ENCODE data around the gene NINJ1. TPM values are rescaled to one million over a fixed set of nuclear protein-coding genes. Genes with fewer than 3 reads are reported as not detected.

The NINJ1 gene
- total and polyA plus RNA-seq, 2 donors (not counting 3 experiments of a cell fraction or from before 2014, with no cell fraction given), result 31.5 to 57.7 TPM

DNA sequence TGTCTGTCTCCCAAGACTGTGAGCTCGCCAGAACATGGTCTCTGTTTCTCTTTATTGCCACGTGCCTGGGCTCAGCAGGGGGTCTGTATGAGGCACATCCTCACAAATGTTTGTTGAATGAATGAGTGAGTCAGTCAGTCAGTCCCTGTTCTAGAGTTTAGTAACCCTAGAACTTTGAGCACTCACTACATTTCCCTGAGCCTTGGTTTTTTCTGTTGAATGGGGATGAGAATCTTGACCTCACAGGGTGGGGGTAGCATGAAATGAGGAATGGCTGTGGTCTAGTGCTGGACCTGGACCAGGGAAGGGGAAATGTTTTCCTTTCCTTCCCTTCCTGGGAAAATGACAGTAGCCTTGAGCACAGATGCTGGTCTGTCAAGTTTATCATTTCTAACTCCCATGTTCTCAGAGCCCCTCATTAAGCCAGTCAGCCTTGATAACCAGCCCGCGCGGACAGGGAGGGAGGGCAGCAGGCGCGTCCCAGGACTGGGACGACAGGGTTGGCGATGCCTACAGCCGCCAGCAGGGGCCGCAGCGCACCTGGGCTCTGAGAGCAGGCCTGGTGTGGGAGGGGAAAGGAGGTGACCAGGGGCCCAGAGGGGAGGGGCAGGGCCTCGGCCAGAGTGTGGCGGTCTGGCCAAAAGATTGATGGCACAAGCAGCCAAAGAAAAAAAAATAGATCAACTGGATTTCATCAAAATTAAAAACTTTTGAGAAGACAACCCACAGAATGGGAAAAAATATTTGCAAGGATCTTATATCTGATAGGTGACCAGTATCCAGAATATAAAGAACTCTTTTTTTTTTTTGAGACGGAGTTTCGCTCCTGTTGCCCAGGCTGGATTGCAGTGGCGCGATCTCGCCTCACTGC, 25.8 kb upstream of the NINJ1 start:
- Histone ChIP-seq H3K4me1 (ENCODE audit: control insufficient read depth, extremely low read depth, insufficient read depth, low read length) (no peaks in the 10 kb centered on the region), H2AFZ (ENCODE audit: low read depth, low read length) (peak overlapping the region; percentile 50), H4K20me1 (replicated peaks; ENCODE audit: control insufficient read depth, extremely low read depth, insufficient read depth, low read length) (no peaks in the 10 kb centered on the region), H3K79me2 (ENCODE audit: control insufficient read depth, insufficient read depth, low read length) (no peaks in the 10 kb centered on the region), H3K4me3 (replicated peaks in 1 of 3; ENCODE audit: insufficient read depth in 1 of 3, low read depth in 1 of 3, low read length in 3 of 3) (no peak overlapping the region), H3K4me2 (ENCODE audit: insufficient read depth, low read length) (no peak overlapping the region), H3K9ac (replicated peaks; ENCODE audit: extremely low read depth, insufficient read depth, low read length) (no peak overlapping the region), H3K9me3 (replicated peaks; ENCODE audit: control insufficient read depth, insufficient read depth, low read length) (no peaks in the 10 kb centered on the region), H3K27me3 (ENCODE audit: control insufficient read depth in 2 of 2, insufficient read depth in 2 of 2, low read length in 2 of 2) (no peaks in the 10 kb centered on the region), H3K36me3 (ENCODE audit: control insufficient read depth in 2 of 2, extremely low read depth in 1 of 2, insufficient read depth in 2 of 2, low read length in 2 of 2) (no peaks in the 10 kb centered on the region), H3K9me1 (replicated peaks; ENCODE audit: control insufficient read depth, extremely low read depth, insufficient read depth, low read length) (no peaks in the 10 kb centered on the region), H3K27ac (ENCODE audit: insufficient read depth, low read depth, low read length) (no peak overlapping the region)
- POLR2A ChIA-PET, result no interaction called here
- peak; percentile 66 for DNase-seq (ENCODE audit: low read depth, low spot score)
- CTCF ChIA-PET, result interaction anchor here (0.7 to 4.4 kb wide), 3 partner anchors 143 to 157 kb away, joined by 3 to 32 read pairs (median 7); no protein-coding TSS in a partner anchor
- no TSS peak for BruUV-seq (replicated peaks)
- dilution Hi-C loops (cut with MboI; ENCODE audit: extremely low pct_ligation_motif_present, low sequenced_read_pairs), result no loop called here
- FAIRE-seq, result peak; percentile 55
- intact Hi-C loops (cut with micrococcal nuclease), result loop anchor here (1.0 to 5.0 kb wide), 6 partner anchors 51 to 803 kb away; no protein-coding TSS in a partner anchor
- no peak for TF ChIP-seq EZH2 (IDR thresholded peaks at IDR 0.05; ENCODE audit: borderline replicate concordance, low read depth, low read length, severe bottlenecking)
- TF ChIP-seq, protein P1, sequence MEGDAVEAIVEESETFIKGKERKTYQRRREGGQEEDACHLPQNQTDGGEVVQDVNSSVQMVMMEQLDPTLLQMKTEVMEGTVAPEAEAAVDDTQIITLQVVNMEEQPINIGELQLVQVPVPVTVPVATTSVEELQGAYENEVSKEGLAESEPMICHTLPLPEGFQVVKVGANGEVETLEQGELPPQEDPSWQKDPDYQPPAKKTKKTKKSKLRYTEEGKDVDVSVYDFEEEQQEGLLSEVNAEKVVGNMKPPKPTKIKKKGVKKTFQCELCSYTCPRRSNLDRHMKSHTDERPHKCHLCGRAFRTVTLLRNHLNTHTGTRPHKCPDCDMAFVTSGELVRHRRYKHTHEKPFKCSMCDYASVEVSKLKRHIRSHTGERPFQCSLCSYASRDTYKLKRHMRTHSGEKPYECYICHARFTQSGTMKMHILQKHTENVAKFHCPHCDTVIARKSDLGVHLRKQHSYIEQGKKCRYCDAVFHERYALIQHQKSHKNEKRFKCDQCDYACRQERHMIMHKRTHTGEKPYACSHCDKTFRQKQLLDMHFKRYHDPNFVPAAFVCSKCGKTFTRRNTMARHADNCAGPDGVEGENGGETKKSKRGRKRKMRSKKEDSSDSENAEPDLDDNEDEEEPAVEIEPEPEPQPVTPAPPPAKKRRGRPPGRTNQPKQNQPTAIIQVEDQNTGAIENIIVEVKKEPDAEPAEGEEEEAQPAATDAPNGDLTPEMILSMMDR (IDR thresholded peaks at IDR 0.05; ENCODE audit: extremely low read depth in 1 of 2, insufficient read depth in 1 of 2, low read depth in 1 of 2, low read length in 2 of 2), result peak; percentile 98

DNA sequence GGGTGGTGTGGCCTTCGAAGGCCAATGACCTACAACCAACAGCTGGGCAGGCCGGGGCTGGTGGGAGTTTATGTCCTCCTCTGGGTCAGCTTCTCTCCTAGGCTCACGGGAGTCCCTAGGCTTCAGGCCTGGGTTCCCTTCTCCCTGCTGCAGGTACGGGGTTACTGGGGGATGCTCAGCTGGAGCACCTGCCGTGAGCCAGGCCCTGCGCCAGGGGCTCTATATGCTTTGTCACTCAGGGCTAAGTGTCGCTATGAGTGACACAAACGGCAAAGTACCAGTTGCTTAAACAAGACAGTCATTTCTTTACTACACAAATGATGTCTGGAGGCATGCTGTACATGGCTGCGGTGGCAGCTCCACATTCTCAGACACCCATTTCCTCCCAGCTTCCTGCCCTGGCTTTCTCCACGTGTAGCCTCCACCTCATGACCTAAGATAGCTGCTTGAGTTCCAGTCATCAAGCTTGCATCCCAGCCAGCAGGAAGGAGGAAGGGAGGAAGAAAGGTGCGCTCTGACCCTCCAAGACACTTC, 22.5 kb upstream of the NINJ1 start:
- FAIRE-seq (no peak), DNase-seq (ENCODE audit: low read depth, low spot score) (no peak)
- no peak overlapping the region for H3K4me3 ChIP-seq (replicated peaks in 1 of 3; ENCODE audit: insufficient read depth in 1 of 3, low read depth in 1 of 3, low read length in 3 of 3)
- no peaks in the 10 kb centered on the region for H4K20me1 ChIP-seq (replicated peaks; ENCODE audit: control insufficient read depth, extremely low read depth, insufficient read depth, low read length)
- H3K36me3 ChIP-seq (ENCODE audit: control insufficient read depth in 2 of 2, extremely low read depth in 1 of 2, insufficient read depth in 2 of 2, low read length in 2 of 2), result no peaks in the 10 kb centered on the region
- H3K4me2 ChIP-seq (ENCODE audit: insufficient read depth, low read length), result no peak overlapping the region
- no peak overlapping the region for H3K27ac ChIP-seq (ENCODE audit: insufficient read depth, low read depth, low read length)
- H3K9me1 ChIP-seq (replicated peaks; ENCODE audit: control insufficient read depth, extremely low read depth, insufficient read depth, low read length), result no peaks in the 10 kb centered on the region
- POLR2A ChIA-PET, result no interaction called here
- no TSS peak for BruUV-seq (replicated peaks)
- intact Hi-C loops (cut with micrococcal nuclease), result no loop called here
- CTCF ChIA-PET, result interaction anchor here (1.0 to 2.9 kb wide), 7 partner anchors 16 to 153 kb away, joined by 3 to 12 read pairs (median 5); no protein-coding TSS in a partner anchor
- H3K4me1 ChIP-seq (ENCODE audit: control insufficient read depth, extremely low read depth, insufficient read depth, low read length), result no peaks in the 10 kb centered on the region
- H3K9ac ChIP-seq (replicated peaks; ENCODE audit: extremely low read depth, insufficient read depth, low read length), result no peak overlapping the region
- TF ChIP-seq, protein P1 (IDR thresholded peaks at IDR 0.05; ENCODE audit: extremely low read depth in 1 of 2, insufficient read depth in 1 of 2, low read depth in 1 of 2, low read length in 2 of 2), result no peak
- TF ChIP-seq, protein P2, sequence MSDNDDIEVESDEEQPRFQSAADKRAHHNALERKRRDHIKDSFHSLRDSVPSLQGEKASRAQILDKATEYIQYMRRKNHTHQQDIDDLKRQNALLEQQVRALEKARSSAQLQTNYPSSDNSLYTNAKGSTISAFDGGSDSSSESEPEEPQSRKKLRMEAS (IDR thresholded peaks at IDR 0.05; ENCODE audit: insufficient read depth, insufficient read length), result no peak
- TF ChIP-seq EZH2 (IDR thresholded peaks at IDR 0.05; ENCODE audit: borderline replicate concordance, low read depth, low read length, severe bottlenecking) (no peak), POLR2A (IDR thresholded peaks at IDR 0.05; ENCODE audit: low read depth, low read length) (no peak), MYC (IDR thresholded peaks at IDR 0.05; ENCODE audit: low read depth, low read length) (no peak), GATA2 (IDR thresholded peaks at IDR 0.05; ENCODE audit: insufficient read depth, insufficient read length, low read depth, low read length) (no peak), FOS (IDR thresholded peaks at IDR 0.05; ENCODE audit: borderline replicate concordance, insufficient read depth, low read length) (no peak), JUN (IDR thresholded peaks at IDR 0.05; ENCODE audit: borderline replicate concordance, insufficient read depth, insufficient read length, low read depth) (no peak), POLR2AphosphoS5 (IDR thresholded peaks at IDR 0.05; ENCODE audit: insufficient read depth, low read depth, low read length) (no peak)
- H3K27me3 ChIP-seq (ENCODE audit: control insufficient read depth in 2 of 2, insufficient read depth in 2 of 2, low read length in 2 of 2), result no peaks in the 10 kb centered on the region
- no peaks in the 10 kb centered on the region for H3K79me2 ChIP-seq (ENCODE audit: control insufficient read depth, insufficient read depth, low read length)
- H3K9me3 ChIP-seq (replicated peaks; ENCODE audit: control insufficient read depth, insufficient read depth, low read length), result no peaks in the 10 kb centered on the region
- H2AFZ ChIP-seq (ENCODE audit: low read depth, low read length), result no peak overlapping the region
- dilution Hi-C loops (cut with MboI; ENCODE audit: extremely low pct_ligation_motif_present, low sequenced_read_pairs), result no loop called here
